ENCODE results near the gene FUT7. TPM values are rescaled to one million over a fixed set of nuclear protein-coding genes. Genes with fewer than 3 reads are reported as not detected.
"Not testable (repeated sequence)": the region's sequence is repeated elsewhere in the genome, so short reads cannot be mapped to it uniquely, and the experiment has no call there.

FUT7 gene
- polyA plus RNA-seq, 4 donors = 0.09 to 0.90 TPM; not detected in 2

DNA sequence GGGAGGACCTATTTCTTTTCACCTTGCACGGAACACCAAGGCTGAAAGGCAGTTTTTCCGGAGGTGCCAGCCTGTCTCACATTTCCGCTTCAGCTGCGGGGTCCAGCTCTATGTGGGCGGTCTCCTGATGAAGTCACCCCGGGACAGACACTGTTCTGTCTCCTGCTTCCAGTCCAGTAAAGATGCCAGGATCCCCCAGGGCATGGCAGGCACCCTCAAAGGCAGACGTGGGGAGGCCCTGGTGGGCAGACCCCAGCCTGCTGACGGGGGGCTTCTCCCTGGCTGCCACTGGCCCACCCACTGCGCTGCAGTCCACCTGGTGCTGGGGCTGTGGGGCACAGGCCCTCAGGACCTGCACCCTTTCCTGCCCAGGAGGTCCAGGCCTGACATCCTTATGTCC is 30.9 kb upstream of the FUT7 start:
- not testable (repeated sequence) for H3K9me3 ChIP-seq (ENCODE audit: control insufficient read depth in 2 of 2, insufficient read depth in 1 of 2, low read depth in 1 of 2, low read length in 1 of 2); H3K4me1 ChIP-seq (ENCODE audit: control insufficient read depth in 3 of 3, insufficient read depth in 2 of 3, low read depth in 1 of 3, low read length in 2 of 3); H3K4me3 ChIP-seq (ENCODE audit: low read depth in 1 of 3, low read length in 3 of 3); FAIRE-seq; DNase-seq; H3K27me3 ChIP-seq (ENCODE audit: control insufficient read depth in 3 of 3, insufficient read depth in 3 of 3, low read length in 3 of 3); H3K27ac ChIP-seq (ENCODE audit: low read depth in 1 of 3, low read length in 2 of 3)
- WGBS, 3 donors = 83 to 91% (median 85%) methylated on average over 4 to 9 of the region's 9 CpGs
- H3K36me3 ChIP-seq (ENCODE audit: control insufficient read depth in 3 of 3, insufficient read depth in 2 of 3, low read depth in 1 of 3, low read length in 3 of 3) = peaks cover 0 to 32% (median 0%) of the 10 kb centered on the region in 3 donors

DNA sequence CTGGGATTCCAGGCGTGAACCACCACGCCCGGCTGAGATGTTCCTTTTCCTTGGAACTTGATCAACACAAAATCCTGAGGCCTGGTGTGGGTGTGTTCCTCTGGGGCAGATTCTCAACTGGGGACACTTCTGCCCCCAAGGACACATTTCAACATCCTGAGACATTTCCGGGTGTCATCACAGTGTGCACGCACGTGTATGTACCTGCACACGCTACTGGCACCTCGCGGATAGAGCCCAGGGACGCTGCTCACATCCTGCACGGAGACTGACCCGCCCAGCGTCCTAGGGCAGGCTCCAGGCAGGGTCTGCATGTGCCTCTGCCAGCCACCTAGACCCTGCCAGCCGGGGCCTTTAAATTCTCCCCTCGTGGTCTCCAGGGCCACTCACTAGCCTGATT is 30.5 kb upstream of the FUT7 start:
- DNase-seq (no peak), FAIRE-seq (no peak)
- Histone ChIP-seq H3K4me1 (ENCODE audit: control insufficient read depth in 3 of 3, insufficient read depth in 2 of 3, low read depth in 1 of 3, low read length in 2 of 3) (no peaks in the 10 kb centered on the region), H3K27me3 (ENCODE audit: control insufficient read depth in 3 of 3, insufficient read depth in 3 of 3, low read length in 3 of 3) (no peaks in the 10 kb centered on the region), H3K36me3 (ENCODE audit: control insufficient read depth in 3 of 3, insufficient read depth in 2 of 3, low read depth in 1 of 3, low read length in 3 of 3) (peaks cover 0 to 32% (median 0%) of the 10 kb centered on the region in 3 donors), H3K9me3 (ENCODE audit: control insufficient read depth in 2 of 2, insufficient read depth in 1 of 2, low read depth in 1 of 2, low read length in 1 of 2) (no peaks in the 10 kb centered on the region), H3K27ac (ENCODE audit: low read depth in 1 of 3, low read length in 2 of 3) (no peak overlapping the region), H3K4me3 (ENCODE audit: low read depth in 1 of 3, low read length in 3 of 3) (no peak overlapping the region)
- WGBS, 3 donors = 72 to 86% (median 73%) methylated on average over 15 of the region's 15 CpGs

DNA sequence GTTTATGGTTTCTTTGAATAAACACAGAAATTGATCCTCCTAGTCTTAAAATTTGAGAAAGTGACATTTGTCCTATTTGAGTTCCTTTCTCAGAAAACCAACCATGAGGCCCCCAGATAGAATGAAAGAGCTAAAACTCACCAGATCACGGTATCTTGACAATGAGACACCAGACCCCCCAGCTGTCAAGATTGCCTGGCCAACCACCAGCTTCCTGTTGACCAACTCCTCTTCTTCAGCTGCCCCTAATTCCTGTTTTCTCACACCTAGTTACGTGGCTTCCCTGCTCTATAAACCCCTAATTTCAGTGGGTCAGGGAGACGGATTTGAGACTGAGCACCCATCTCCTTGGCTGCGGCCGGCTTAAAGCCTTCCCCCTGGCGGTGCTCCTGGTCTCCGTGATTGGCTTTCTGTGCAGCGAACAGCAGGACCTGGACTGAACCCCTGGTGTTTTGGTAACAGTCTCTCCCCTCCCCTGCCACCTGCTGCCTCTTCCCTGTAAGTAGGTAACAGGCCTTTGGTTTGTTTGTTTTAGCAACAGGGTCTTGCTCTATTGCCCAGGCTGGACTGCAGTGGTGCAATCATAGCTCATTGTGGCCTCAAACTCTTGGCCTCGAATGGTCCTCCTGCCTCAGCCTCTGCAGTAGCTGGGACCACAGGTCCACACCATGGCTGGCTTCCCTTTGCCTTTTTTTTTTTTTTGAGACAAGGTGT is 26.8 kb upstream of the FUT7 start:
- Histone ChIP-seq H3K27me3 (ENCODE audit: control insufficient read depth in 3 of 3, insufficient read depth in 3 of 3, low read length in 3 of 3) (no peaks in the 10 kb centered on the region), H3K4me3 (ENCODE audit: low read depth in 1 of 3, low read length in 3 of 3) (no peak overlapping the region), H3K4me1 (ENCODE audit: control insufficient read depth in 3 of 3, insufficient read depth in 2 of 3, low read depth in 1 of 3, low read length in 2 of 3) (peaks cover 0 to 26% (median 4%) of the 10 kb centered on the region in 3 donors), H3K27ac (ENCODE audit: low read depth in 1 of 3, low read length in 2 of 3) (no peak overlapping the region), H3K9me3 (ENCODE audit: control insufficient read depth in 2 of 2, insufficient read depth in 1 of 2, low read depth in 1 of 2, low read length in 1 of 2) (no peaks in the 10 kb centered on the region), H3K36me3 (ENCODE audit: control insufficient read depth in 3 of 3, insufficient read depth in 2 of 3, low read depth in 1 of 3, low read length in 3 of 3) (peaks cover 0 to 5% (median 0%) of the 10 kb centered on the region in 3 donors)
- 77 to 83% (median 79%) methylated on average over 9 of the region's 9 CpGs for WGBS, 3 donors
- FAIRE-seq = no peak
- DNase-seq = no peak

DNA sequence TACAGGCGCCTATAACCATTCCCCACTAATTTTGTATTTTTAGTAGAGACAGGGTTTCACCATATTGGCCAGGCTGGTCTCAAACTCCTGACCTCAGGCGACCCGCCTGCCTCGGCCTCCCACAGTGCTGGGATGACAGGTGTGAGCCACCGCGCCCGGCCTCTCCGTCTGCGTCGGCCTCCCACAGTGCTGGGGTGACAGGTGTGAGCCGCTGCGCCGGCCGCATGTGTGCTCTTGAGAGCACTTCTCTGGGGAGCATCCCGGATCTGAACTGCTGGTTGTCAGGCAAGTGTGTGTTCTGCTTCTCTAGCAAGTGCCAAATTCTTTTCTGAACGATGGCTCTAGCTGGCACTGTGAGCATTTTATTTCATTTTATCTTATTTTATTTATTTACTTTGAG is 25.7 kb upstream of the FUT7 start:
- FAIRE-seq = no peak
- H3K4me1 ChIP-seq (ENCODE audit: control insufficient read depth in 3 of 3, insufficient read depth in 2 of 3, low read depth in 1 of 3, low read length in 2 of 3) = peaks cover 4 to 32% (median 6%) of the 10 kb centered on the region in 3 donors
- no peak for DNase-seq
- H3K36me3 ChIP-seq (ENCODE audit: control insufficient read depth in 3 of 3, insufficient read depth in 2 of 3, low read depth in 1 of 3, low read length in 3 of 3) = peaks cover 0 to 3% (median 0%) of the 10 kb centered on the region in 3 donors
- H3K4me3 ChIP-seq (ENCODE audit: low read depth in 1 of 3, low read length in 3 of 3) = no peak overlapping the region
- 16 to 50% (median 43%) methylated on average over 16 of the region's 16 CpGs for WGBS, 3 donors
- peaks cover 0 to 8% (median 4%) of the 10 kb centered on the region in 3 donors for H3K27me3 ChIP-seq (ENCODE audit: control insufficient read depth in 3 of 3, insufficient read depth in 3 of 3, low read length in 3 of 3)
- H3K9me3 ChIP-seq (ENCODE audit: control insufficient read depth in 2 of 2, insufficient read depth in 1 of 2, low read depth in 1 of 2, low read length in 1 of 2) = no peaks in the 10 kb centered on the region
- no peak overlapping the region for H3K27ac ChIP-seq (ENCODE audit: low read depth in 1 of 3, low read length in 2 of 3)

DNA sequence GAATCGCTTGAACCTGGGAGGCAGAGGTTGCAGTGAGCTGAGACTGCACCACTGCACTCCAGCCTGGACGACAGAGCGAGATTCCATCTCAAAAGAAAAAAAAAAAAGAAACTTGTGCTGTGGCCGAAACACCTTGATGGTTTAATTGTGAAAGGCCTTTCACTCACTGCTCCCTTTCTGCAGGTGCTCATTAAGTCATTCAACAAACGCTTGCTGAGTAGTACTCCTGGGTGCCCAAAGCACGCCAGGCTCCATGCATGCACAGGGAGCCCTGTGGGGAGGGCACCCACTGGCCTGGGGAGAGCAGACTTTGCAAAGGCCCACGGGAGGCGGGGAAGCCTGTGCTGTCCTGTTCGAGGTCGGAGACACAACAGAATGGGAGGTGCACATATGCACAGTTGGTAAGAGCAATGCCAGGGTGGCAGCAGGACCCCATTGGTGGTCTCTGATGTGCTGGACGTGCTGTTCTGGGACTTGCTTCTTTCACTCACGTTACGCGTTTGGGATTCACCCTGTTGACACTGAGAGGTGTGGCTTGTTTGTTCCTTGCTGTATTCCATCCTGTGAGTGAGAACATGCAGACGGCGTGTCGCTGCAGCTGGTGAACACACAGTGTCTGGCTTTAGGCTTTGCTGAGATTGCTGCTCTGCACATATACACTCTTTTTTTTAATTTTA is 25.0 kb upstream of the FUT7 start:
- Histone ChIP-seq H3K9me3 (ENCODE audit: control insufficient read depth in 2 of 2, insufficient read depth in 1 of 2, low read depth in 1 of 2, low read length in 1 of 2) (no peaks in the 10 kb centered on the region), H3K27ac (ENCODE audit: low read depth in 1 of 3, low read length in 2 of 3) (no peak overlapping the region), H3K4me3 (ENCODE audit: low read depth in 1 of 3, low read length in 3 of 3) (no peak overlapping the region), H3K36me3 (ENCODE audit: control insufficient read depth in 3 of 3, insufficient read depth in 2 of 3, low read depth in 1 of 3, low read length in 3 of 3) (no peaks in the 10 kb centered on the region), H3K27me3 (ENCODE audit: control insufficient read depth in 3 of 3, insufficient read depth in 3 of 3, low read length in 3 of 3) (peaks cover 0 to 11% (median 6%) of the 10 kb centered on the region in 3 donors), H3K4me1 (ENCODE audit: control insufficient read depth in 3 of 3, insufficient read depth in 2 of 3, low read depth in 1 of 3, low read length in 2 of 3) (peaks cover 4 to 32% (median 6%) of the 10 kb centered on the region in 3 donors)
- FAIRE-seq = no peak
- no peak for DNase-seq
- 33 to 60% (median 49%) methylated on average over 17 of the region's 17 CpGs for WGBS, 3 donors

DNA sequence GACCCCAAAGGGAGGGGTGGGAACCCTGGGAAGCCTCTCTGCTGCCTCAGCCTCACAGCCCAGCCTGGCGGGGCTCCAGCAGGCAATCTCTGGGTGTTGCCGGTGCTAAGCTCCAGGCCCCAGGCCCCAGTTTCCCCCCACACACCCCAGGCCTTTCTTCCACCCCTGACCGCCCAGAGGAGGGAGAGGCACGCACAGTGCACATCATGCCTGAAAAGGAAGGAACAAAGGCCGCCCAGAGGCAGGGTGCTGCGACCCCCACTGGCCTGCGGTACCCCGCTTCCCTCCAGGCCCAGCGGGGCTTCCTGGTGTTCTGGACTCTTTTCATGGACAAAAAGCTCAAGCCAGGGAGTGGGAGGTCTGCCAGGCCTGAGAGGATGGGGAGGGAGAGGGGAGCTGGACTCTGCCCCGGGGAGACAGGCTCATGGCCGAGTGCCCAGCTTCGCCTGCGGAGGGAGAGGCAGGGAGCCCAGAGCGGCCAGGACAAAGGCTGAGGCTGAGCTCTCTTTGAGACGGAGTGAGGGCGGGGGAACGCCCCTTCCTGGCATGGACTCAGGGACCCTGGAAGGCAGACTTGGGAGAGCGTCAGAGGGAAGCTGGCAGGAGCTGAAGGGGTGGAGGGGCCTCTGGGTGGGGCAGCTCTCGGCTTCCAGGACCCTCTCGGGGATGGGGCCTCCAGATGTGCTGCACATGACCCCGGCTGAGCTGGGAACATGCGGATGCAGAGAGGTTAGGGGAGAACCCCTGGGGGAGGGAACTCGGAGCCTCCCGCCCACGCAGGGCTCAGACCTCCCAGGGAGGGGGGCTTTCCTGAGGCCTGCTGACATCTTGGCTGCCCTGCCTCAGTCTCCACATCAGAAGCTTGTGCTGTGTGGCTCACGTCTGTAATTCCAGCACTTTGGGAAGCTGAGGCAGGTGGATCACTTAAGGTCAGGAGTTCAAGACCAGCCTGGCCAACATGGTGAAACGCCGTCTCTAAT is 23.8 kb upstream of the FUT7 start:
- 11 to 26% (median 25%) methylated on average over 24 to 28 of the region's 28 CpGs for WGBS, 3 donors
- Histone ChIP-seq H3K4me1 (ENCODE audit: control insufficient read depth in 3 of 3, insufficient read depth in 2 of 3, low read depth in 1 of 3, low read length in 2 of 3) (peaks cover 4 to 32% (median 6%) of the 10 kb centered on the region in 3 donors), H3K4me3 (ENCODE audit: low read depth in 1 of 3, low read length in 3 of 3) (peak overlapping the region in 2 of 3 donors; percentile 64 to 66)

DNA sequence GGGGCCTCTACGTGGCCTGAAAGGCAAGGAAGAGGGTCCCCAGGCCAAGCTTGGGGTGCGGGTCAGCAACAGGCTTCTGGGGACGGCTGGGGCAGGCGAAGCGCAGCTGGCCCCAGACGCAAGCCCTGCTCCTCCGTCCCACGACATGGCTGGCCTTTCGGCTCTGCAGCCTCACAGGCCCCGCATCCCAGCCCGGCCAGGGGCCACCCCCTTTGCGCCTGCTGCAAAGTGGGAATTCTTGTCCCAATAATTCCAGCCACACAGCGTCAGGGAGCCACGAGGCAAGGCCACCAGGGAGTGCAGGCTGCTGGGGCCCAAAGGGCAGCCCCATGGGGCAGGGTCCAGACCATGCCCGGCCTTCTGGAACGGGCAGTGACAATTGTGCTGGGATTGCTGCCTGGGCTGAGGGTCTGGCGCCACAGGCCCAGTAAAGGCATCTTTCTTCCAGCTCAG is 23.1 kb upstream of the FUT7 start:
- Histone ChIP-seq H3K27me3 (ENCODE audit: control insufficient read depth in 3 of 3, insufficient read depth in 3 of 3, low read length in 3 of 3) (peaks cover 0 to 23% (median 8%) of the 10 kb centered on the region in 3 donors), H3K9me3 (ENCODE audit: control insufficient read depth in 2 of 2, insufficient read depth in 1 of 2, low read depth in 1 of 2, low read length in 1 of 2) (no peaks in the 10 kb centered on the region), H3K36me3 (ENCODE audit: control insufficient read depth in 3 of 3, insufficient read depth in 2 of 3, low read depth in 1 of 3, low read length in 3 of 3) (peaks cover 0 to 3% (median 0%) of the 10 kb centered on the region in 3 donors), H3K4me3 (ENCODE audit: low read depth in 1 of 3, low read length in 3 of 3) (peak overlapping the region in 2 of 3 donors; percentile 64 to 66), H3K27ac (ENCODE audit: low read depth in 1 of 3, low read length in 2 of 3) (peak overlapping the region; percentile 82 to 99 (median 83)), H3K4me1 (ENCODE audit: control insufficient read depth in 3 of 3, insufficient read depth in 2 of 3, low read depth in 1 of 3, low read length in 2 of 3) (peaks cover 4 to 32% (median 6%) of the 10 kb centered on the region in 3 donors)
- 32 to 52% (median 45%) methylated on average over 15 to 17 of the region's 17 CpGs for WGBS, 3 donors
- FAIRE-seq = no peak
- DNase-seq = peak; percentile 73

More for the DNA sequence above, 23.8 kb upstream of the FUT7 start:
- peaks cover 0 to under 1% (median 0%) of the 10 kb centered on the region in 3 donors for H3K36me3 ChIP-seq (ENCODE audit: control insufficient read depth in 3 of 3, insufficient read depth in 2 of 3, low read depth in 1 of 3, low read length in 3 of 3)
- no peaks in the 10 kb centered on the region for H3K9me3 ChIP-seq (ENCODE audit: control insufficient read depth in 2 of 2, insufficient read depth in 1 of 2, low read depth in 1 of 2, low read length in 1 of 2)
- H3K27ac ChIP-seq (ENCODE audit: low read depth in 1 of 3, low read length in 2 of 3) = peak overlapping the region; percentile 82 to 99 (median 83)
- H3K27me3 ChIP-seq (ENCODE audit: control insufficient read depth in 3 of 3, insufficient read depth in 3 of 3, low read length in 3 of 3) = peaks cover 0 to 16% (median 6%) of the 10 kb centered on the region in 3 donors
- FAIRE-seq (no peak), DNase-seq (peak; percentile 94 to 96)
